GM21576 (cell line): ENCODE results near the gene IL17RD.

Experiments
- ATAC-seq: cut with Tn5 transposase; IDR thresholded peaks from one replicate; pipeline ENCODE4 v1.9.1; 2021; ENCODE audit warnings: mild to moderate bottlenecking, moderate library complexity; ENCODE audit not compliant: unreplicated experiment

Gene IL17RD

DNA sequence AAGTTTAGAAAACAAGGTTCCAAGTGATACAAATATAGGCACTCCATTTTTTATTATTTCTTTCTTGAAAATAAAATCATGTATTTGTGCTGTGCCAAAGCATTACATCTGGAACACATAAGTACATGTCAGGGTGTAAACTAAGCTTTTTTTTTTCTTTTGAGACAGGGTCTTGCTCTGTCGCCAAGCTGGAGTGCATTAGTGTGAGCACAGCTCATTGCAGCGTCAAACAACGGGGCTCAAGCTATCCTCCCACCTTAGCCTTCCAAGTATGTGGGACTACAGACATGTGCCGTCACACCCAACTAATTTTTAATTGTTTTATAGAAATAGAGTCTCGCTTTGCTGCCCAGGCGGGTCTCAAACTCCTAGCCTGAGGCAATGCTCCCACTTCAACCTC, 95.7 kb downstream of the IL17RD start:
- ATAC-seq, result no peak

DNA sequence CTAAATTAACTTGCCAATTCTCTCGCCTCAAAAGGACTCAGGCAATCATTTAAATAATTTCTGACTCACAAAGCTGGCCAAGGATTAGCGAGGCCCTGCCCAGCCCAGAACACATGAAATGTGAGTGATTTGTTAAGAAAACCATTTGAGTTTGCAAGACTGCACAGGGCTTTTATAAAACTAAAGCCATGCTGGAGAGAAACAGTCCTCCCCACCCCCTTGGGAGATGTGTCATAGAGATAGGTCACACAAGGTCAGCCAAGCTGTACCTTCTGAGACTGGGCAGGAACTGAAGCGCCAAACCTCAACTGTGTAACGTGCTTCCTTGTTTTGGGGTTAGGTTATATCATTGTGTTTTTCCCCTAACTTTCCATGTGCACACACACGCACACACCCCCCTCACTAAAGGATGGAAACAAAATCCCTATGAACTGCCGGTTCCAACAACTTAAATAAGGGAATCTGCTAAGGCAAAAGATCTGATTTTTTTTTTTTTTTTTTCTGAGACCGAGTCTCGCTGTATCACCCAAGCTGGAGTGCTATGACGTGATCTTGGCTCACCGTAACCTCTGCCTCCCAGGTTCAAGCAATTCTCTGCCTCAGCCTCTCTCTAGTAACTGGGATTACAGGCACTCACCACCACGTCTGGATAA, 96.6 kb downstream of the IL17RD start:
- peak; percentile 99 for ATAC-seq

DNA sequence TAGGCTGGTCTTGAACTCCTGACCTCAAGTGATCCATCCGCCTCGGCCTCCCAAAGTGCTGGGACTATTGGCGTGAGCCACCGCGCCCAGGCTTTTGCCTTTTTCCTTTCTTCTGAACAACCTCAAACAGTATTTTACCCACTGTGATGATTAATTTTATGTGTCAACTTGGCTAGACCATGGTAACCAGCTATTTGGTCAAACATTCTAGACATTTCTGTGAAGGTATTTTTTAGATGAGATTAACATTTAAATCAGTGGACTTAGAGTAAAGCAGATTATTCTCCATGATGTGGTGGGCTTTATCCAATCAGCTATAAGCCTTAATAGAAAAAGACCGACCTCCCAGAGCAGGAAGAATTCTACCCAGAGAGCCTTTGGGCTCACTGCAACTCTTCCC, 98.7 kb downstream of the IL17RD start:
- ATAC-seq, result no peak

DNA sequence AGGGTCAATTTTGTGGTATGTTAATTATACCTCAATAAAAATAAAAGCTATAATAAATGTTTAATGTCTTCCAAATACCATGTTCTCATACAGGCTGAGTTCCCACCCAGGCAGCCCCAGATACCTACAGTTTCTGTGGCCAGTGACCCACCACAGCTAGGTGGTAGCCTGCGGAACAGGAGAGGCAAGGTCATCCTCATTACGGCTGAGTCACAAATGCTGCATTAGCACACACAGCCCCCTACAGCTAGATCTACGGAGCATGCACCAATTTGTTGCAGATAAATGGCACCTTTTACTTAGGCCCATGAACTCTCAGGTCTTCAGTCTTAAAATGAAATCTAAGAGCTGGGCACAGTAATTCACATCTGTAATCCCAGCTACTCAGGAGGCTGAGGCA, 99.6 kb downstream of the IL17RD start:
- ATAC-seq, result no peak

DNA sequence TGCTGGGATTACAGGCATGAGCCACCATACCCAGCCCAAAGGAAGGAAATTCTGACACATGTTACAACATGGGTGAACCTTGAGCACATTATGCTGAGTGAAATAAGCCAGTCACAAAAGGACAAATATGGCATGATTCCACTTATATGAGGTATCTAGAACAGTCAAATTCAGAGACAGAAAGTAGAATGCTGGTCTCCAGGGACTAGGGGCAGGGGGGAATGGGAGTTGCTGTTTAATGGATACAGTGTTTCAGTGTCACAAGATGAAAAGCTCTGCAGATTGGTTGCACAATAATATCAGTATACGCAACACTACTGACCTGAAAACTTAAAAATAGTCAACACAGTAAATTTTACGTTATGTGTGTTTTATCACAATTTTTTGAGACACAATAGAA, 100.6 kb downstream of the IL17RD start:
- ATAC-seq, result no peak

DNA sequence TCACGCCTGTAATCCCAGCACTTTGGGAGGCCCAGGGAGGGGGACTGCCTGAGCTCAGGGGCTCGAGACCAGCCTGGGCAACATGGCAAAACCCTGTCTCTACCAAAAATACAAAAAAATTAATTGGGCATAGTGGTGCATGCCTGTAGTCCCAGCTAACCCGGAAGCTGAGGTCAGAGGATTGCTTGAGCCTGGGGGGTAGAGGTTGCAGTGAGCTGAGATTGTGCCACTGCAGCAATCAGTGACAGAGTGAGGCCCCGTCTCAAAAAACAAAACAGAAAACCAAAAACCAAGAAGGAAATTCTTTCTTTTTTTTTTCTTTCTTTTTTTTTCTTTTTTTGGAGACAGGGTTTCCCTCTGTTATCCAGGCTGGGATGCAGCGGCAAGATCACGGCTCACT, 101.2 kb downstream of the IL17RD start:
- ATAC-seq, result no peak

DNA sequence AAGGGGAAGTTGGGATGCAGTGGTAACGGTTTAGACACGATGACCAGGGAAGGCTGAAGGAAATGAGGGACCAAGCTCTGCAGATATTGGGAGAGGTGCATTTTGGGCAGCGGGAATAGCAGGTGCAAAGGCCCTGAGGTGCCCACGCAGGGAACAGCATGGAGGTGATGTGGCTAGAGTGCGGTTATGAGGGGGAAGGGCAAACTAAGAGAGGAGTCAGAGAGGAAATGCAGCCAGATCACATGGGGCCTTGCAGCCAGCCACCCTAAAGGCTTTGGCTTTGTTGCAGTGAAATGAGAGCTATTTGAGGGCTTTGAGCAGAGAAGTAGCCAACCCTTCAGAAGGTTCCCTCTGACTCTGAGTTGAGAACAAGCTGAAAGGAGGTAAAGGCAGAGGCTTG, 102.1 kb downstream of the IL17RD start:
- ATAC-seq, result no peak

DNA sequence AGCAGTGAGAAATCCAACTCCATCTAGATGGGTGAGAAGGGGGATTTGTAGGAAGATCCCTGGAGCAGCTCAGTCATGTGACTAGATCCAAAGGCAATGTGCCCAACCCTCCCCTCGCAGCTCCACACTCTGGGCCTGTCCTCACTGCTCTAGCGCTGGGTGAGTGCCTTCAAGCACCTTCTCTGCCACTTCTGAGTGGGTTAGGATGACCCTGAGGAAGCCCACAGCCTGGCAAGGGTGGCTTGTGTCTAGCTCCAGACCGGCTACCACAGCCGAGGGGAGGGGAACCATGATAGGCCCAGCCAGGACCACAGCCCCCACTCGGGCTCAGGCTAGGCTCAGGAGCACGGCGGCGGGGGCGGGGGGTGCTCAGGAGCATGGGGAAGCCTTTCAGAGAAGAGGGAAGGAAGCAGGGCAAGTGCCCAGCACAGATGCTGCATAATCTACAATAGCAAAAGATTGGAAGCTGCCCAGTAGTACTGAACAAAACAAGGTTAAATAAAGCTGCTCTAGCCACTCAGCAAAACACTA, 103.0 kb downstream of the IL17RD start:
- ATAC-seq, result no peak

DNA sequence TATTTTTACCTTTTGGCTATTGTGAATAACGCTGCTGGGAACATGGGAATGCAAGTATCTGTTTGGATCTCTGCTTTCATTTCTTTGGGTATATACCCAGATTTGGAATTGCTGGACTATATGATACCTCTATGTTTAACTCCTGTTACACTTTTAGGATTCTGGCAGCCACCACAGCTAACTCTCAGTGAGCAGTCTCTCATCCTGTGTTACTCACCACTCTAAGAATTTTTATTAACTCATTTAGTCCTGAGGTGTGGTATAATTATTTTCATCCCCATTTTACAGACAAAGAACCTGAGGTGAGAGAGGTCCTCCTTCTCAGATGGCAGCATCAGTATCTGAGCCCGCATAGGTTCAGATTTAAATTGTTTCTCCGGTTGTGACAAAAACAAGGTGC, 103.6 kb downstream of the IL17RD start:
- ATAC-seq, result no peak

DNA sequence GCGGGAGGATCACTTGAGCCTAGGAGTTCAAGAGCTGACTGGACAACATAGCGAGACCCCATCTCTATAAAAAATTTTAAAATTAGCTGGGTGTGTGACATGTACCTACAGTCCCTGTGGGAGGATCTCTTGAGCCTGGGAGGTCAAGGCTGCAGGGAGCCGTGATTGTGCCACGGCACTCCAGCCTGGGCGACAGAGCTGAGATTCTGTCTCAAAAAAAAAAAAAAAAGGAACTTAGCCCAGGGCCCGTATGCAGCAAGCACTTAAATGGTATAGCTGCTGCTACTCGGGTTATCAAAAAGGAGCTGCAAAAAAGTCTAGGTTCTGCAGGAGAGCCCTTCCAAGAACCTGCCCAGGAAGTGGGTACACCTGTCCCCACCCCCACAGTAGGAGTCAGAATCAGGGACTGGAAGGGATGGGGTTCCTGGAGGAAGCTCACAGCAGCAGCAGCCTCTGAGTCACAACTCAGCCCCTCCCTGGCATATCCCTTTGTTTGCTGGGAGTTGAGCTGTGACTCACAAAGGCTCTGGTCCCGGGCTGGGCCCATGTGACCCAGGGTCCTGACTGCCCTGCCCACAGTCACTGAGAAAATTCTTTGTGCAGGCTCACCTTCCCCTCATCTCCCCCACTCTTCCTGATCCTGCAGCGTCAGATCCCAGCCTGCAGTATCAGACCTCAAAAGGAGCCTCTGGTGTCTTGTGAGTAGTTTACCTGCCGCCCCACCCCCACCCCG, 104.9 kb downstream of the IL17RD start, which contains the start of gene SPATA12:
TSS of gene SPATA12 (plus strand) at position 576 of the 733 bp plus-strand sequence. CDS start 13,031 bp downstream, outside the sequence.
- no peak for ATAC-seq

DNA sequence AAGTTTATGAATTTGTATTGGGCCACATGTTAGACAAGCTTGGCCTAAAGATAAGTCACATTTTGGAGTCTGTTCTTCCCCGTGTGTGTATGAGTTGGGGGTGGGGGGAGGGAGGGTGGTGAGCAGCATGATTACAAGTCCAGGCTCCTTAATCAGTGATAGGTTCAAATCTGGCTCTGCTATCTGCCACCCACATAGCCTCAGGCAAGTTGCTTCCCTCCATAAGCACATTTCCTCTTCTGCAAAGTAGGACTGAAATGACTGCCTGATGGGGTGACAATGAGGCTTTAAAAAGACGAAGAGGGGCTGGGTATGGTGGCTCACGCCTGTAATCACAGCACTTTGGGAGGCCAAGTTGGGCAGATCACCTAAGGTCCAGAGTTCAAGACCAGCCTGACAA, 105.7 kb downstream of the IL17RD start:
- no peak for ATAC-seq

DNA sequence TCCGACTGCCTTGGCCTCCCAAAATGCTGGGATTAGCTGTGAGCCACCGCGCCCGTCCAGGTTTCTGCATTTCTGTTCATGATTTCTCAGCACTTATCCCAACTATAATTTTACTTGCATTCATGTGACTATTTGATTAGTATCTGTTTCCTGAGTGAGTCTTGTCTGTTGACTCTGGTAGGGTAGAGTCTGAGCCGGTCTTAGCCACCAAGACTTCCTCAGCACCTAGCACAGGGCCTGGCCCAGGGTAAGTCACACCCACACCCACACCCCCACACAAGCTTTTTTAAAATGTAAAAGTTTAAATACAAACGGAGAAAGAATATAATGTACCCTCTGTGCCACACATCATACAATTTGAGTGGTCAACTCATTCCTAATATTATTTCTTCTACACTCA, 107.8 kb downstream of the IL17RD start:
- ATAC-seq, result no peak

DNA sequence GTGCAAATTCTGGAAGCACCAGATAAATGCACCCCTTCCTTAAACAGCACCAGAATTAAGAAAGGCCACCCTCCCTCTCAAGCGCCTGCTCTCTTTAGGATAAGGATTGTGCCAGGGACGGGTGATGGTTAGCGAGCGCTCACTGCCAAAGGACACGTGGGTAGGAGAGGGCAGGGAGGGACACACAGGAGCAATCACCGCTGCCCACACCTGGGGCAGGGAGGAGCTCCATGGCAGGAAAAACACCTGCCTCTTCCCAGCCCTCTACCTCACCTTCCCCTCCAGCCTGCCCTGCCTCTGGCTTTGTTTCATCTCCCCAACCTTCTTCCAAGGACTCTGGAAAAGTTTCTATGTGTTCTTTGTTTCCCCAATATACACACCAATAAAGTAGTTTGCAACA, 112.0 kb downstream of the IL17RD start:
- ATAC-seq, result no peak

DNA sequence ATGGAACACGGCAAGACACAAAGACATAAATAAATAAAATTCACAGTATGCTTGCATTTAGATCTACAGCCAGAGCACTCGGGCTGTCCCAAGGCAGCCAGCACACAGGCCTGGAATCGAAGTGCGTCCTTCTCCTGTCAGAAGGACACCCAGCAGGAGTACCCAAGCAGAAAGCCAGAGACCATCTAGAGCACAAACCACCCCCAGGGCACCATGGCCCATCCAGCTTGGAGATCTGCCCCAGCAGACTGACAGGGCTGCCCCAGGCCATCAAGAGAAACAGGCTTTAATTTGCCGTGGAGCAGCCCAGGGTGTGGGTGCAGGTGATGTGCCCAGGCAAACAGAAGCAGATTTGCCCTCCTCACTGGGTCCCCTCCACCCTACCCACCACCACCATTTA, 112.5 kb downstream of the IL17RD start:
- no peak for ATAC-seq

DNA sequence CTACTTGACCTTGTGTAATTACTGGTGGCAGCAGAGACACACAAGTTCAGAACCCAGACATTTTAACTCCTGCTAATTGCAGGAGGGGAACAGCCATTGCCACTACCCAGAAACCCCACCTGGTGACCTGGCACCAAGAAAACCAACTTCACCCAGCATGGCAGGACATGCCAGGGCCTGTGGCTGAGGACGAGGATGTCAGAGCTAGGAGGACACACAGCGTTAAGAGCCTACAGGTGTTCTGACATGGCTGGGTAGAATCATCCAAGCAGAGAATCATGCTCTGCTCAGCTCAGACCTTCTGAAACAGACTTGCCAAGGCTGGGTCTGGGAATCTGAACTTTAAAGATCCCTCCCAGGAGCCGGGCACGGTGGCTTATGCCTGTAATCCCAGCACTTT, 116.4 kb downstream of the IL17RD start:
- no peak for ATAC-seq

DNA sequence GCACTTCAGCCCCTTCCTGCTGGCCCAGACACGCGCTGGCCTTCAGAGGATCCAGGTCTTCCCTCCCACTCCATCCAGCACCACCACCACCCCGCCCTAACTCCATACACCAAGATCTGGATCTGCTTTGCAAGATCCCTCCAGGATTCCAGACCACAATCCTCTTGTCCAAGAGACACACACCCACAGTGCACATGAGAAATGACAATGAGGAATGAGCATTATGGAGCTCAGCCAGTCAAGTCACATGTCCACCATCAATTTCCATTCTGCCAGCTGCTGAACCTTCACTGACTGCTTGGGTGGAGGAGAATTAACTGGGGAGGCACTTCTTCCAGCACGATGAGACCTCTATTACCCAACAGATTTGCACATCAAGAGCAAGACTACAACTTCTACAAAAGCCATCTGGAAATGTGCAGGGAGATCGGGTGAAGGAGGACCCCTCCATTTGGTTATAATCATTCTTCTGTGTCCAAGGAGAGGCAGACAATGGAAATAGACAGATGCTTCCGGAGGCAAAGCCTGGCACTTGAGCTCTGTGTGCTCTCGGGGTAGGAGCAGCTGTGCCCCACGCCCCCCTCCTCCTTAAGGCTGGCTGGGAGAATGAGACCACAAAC, 117.0 kb downstream of the IL17RD start:
- no peak for ATAC-seq

DNA sequence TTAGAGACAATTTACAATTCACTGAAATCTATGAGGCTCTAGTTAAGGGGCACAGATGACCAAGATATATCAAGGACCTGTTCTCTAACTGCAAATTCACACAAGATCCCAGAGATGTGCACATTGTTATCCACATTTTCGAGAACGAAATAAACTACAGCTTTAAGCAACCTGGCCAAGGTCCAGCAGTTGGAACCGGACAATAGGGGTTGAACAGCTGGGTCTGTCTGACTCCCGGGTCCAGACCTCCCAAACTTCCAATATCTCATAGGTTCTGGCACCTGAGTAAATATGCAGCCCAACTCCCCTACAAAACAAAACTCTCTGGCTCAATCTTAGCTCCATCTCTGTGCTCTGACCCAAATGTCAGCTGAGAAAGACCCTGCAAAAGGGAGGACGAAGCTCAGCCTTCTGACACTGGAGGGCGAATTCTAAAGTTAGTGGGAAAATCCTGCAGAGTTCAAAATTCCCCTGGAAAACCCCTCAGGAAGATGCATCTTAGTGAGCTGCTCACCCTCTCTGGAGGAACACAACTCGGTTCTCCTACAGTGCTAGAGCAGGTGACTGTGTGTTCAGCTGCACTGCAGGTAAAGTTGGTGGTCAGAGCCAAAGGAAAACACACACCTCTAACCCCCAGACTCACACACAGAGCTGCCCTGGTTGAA, 118.9 kb downstream of the IL17RD start:
- ATAC-seq, result no peak

DNA sequence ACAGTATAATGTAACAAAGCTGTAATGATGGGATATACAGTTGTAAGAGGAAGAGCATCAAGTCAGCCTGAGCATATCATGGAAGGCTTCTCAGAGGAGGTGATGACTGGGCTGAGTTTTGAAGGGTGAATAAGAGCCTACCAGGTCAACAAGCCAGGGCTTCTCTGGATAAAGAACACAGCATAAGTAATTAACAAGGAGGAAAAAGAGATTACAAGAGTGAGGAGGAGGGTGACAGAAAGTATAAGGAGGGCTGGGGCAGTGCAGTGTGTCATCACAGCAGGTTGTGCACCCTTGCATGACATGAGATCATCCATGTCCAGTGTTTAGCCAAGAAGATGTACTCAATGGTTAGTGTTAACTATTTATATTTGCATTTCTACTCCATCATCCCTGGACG, 121.6 kb downstream of the IL17RD start:
- ATAC-seq, result no peak

DNA sequence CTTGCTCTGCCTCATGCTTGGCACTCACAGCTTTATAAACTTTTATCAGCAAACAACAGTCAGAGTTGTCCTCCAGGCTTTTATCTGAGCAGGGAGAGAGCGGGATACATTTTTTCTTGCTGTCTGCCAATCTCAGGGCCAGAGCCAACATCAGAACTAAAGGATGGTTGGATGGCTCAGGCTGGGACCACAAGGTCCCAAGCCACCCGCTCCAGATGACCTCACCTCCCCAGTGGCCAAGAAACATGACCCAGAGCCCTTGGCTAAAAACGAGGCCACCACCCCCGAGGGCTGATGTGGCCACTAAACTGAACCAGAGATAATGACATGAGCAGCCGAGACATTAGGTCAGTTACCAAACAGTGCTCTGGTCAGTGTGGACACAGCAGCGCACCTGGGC, 123.5 kb downstream of the IL17RD start:
- no peak for ATAC-seq
